Motor neuron (in vitro differentiated cells): ENCODE measurements around the gene EIF4ENIF1. TPM values are rescaled to one million over a fixed set of nuclear protein-coding genes. Genes with fewer than 3 reads are reported as not detected.
A peak's percentile ranks its signal among the peaks of the same experiment; 100 is the strongest.
"Not testable (repeated sequence)": the region's sequence is repeated elsewhere in the genome, so short reads cannot be mapped to it uniquely, and the experiment has no call there.

ENCODE experiments used
- ATAC-seq, 8 experiments: fragments of 200-7000 bp; cut with Tn5 transposase; replicated peaks in 6 of 8; 2 replicates each; pipeline ENCODE4 v1.8.0; 2021; ENCODE audit warnings: mild to moderate bottlenecking in 8 of 8, moderate library complexity in 8 of 8
- H3K27ac ChIP-seq, 2 donors: fragments of 250-450 bp; sonication (Bioruptor Pico); 2 replicates each; pipeline ENCODE4 v1.9.0; 2021; ENCODE audit warnings: antibody characterized with exemption in 2 of 2, mild to moderate bottlenecking in 2 of 2, moderate library complexity in 1 of 2
- H3K4me1 ChIP-seq, 2 donors: fragments of 250-450 bp; sonication (Bioruptor Pico); replicated peaks in 1 of 2; 2 replicates each; pipeline ENCODE4 v1.6.1; 2021; ENCODE audit warnings: antibody characterized with exemption in 2 of 2, mild to moderate bottlenecking in 2 of 2, moderate library complexity in 1 of 2
- H3K4me3 ChIP-seq, 5 donors: fragments of 250-450 bp; sonication (Bioruptor Pico); 2 replicates each; pipeline ENCODE4 v1.9.0; 2021; ENCODE audit warnings: antibody characterized with exemption in 5 of 5, mild to moderate bottlenecking in 5 of 5, moderate library complexity in 4 of 5
- WGBS, 10 experiments: fragments of 450-650 bp; shearing (Covaris generic); methylation state at CpG; one replicate each; pipeline ENCODE4 v1.0.0; 2022; 5-methylcytosine and 5-hydroxymethylcytosine counted together
- in situ Hi-C, 9 experiments: fragments of 400-800 bp; cut with MboI; loops; one replicate each; pipeline ENCODE4 v1.15.0; 2021; ENCODE audit warnings: low sequenced_read_pairs in 9 of 9, low pct_unique_long_range_greater_than_20kb in 2 of 9; ENCODE audit not compliant: unreplicated experiment in 9 of 9
- total RNA-seq, 8 experiments: library from RNA; unstranded; fragments of 300-600 nt; gene quantifications; 2 replicates each; pipeline versions ENCODE4 v1.2.3 to v1.2.4, GENCODE V29; 2022

EIF4ENIF1 gene
- total RNA-seq, 8 experiments from 2014 or later, result 10.5 to 30.0 (median 24.7) TPM

GRCh38 chr22:31447337-31447736, 42.3 kb downstream of the EIF4ENIF1 start:
- no peak overlapping the region for H3K4me3 ChIP-seq
- no peak for ATAC-seq
- in situ Hi-C loops, result no loop called here
- no peaks in the 10 kb centered on the region for H3K4me1 ChIP-seq
- H3K27ac ChIP-seq, result no peak overlapping the region
- 82 to 100% (median 98%) methylated on average over 1 to 3 of the region's 3 CpGs; no CpG with 5 or more reads in 2 of the 10 experiments for WGBS, 10 experiments

- Histone ChIP-seq H3K4me3 (no peak overlapping the region), H3K4me1 (no peaks in the 10 kb centered on the region), H3K27ac (no peak overlapping the region)
- 79 to 100% (median 98%) methylated on average over 1 to 2 of the region's 2 CpGs for whole genome bisulfite sequencing, 10 experiments
- in situ Hi-C loops, result no loop called here
- no peak for ATAC-seq
Measured at GRCh38 chr22:31446767-31447166, 42.9 kb downstream of the EIF4ENIF1 start.

- in situ Hi-C loops, result no loop called here
- 64 to 100% (median 83%) methylated on average over 1 to 3 of the region's 3 CpGs; no CpG with 5 or more reads in 1 of the 10 experiments for WGBS, 10 experiments
- no peaks in the 10 kb centered on the region for H3K4me1 ChIP-seq
- ATAC-seq, result no peak
- no peak overlapping the region for H3K4me3 ChIP-seq
- no peak overlapping the region for H3K27ac ChIP-seq
Measured at GRCh38 chr22:31446208-31446607, 43.4 kb downstream of the EIF4ENIF1 start.

GRCh38 chr22:31445642-31446041, 44.0 kb downstream of the EIF4ENIF1 start:
- no peak for ATAC-seq

GRCh38 chr22:31443516-31443915, 46.1 kb downstream of the EIF4ENIF1 start:
- 67 to 100% (median 97%) methylated on average over 1 to 6 of the region's 7 CpGs; no CpG with 5 or more reads in 2 of the 10 experiments for WGBS, 10 experiments
- no peak for ATAC-seq
- no peak overlapping the region for H3K27ac ChIP-seq
- in situ Hi-C loops, result no loop called here
- H3K4me1 ChIP-seq, result no peaks in the 10 kb centered on the region
- H3K4me3 ChIP-seq, result no peak overlapping the region

More at GRCh38 chr22:31445642-31446041, 44.0 kb downstream of the EIF4ENIF1 start:
- in situ Hi-C loops, result no loop called here
- Histone ChIP-seq H3K4me3 (no peak overlapping the region), H3K4me1 (no peaks in the 10 kb centered on the region), H3K27ac (no peak overlapping the region)
- 92 to 100% (median 92%) methylated on average over 1 to 3 of the region's 3 CpGs; no CpG with 5 or more reads in 4 of the 10 experiments for WGBS, 10 experiments

GRCh38 chr22:31442768-31443489, 46.7 kb downstream of the EIF4ENIF1 start:
- Histone ChIP-seq H3K4me1 (no peaks in the 10 kb centered on the region), H3K27ac (no peak overlapping the region), H3K4me3 (no peak overlapping the region)
- no peak for ATAC-seq
- in situ Hi-C loops, result no loop called here
- WGBS, 10 experiments, result 90 to 100% (median 100%) methylated on average over 1 to 5 of the region's 5 CpGs; no CpG with 5 or more reads in 1 of the 10 experiments

- WGBS, 10 experiments, result 82 to 100% (median 96%) methylated on average over 1 to 5 of the region's 5 CpGs; no CpG with 5 or more reads in 1 of the 10 experiments
- no peak overlapping the region for H3K27ac ChIP-seq
- no peaks in the 10 kb centered on the region for H3K4me1 ChIP-seq
- ATAC-seq, result no peak
- in situ Hi-C loops, result no loop called here
- no peak overlapping the region for H3K4me3 ChIP-seq
Measured at GRCh38 chr22:31441652-31442051, 48.0 kb downstream of the EIF4ENIF1 start.

GRCh38 chr22:31440681-31441080, 49.0 kb downstream of the EIF4ENIF1 start:
- H3K4me1 ChIP-seq, result no peaks in the 10 kb centered on the region
- in situ Hi-C loops, result no loop called here
- ATAC-seq, result no peak
- 95 to 100% (median 100%) methylated on average over 2 to 7 of the region's 7 CpGs; no CpG with 5 or more reads in 3 of the 10 experiments for WGBS, 10 experiments
- H3K4me3 ChIP-seq, result no peak overlapping the region
- no peak overlapping the region for H3K27ac ChIP-seq

GRCh38 chr22:31439808-31440207, 49.8 kb downstream of the EIF4ENIF1 start:
- no peak overlapping the region for H3K4me3 ChIP-seq
- no peak overlapping the region for H3K27ac ChIP-seq
- in situ Hi-C loops, result no loop called here
- ATAC-seq, result peak in 2 of 8 experiments; percentile 18 to 25
- WGBS, 10 experiments, result 38 to 100% (median 90%) methylated on average over 1 to 3 of the region's 8 CpGs; no CpG with 5 or more reads in 5 of the 10 experiments
- H3K4me1 ChIP-seq, result no peaks in the 10 kb centered on the region

- H3K4me3 ChIP-seq, result no peak overlapping the region
- no peak overlapping the region for H3K27ac ChIP-seq
- H3K4me1 ChIP-seq, result no peaks in the 10 kb centered on the region
- in situ Hi-C loops, result no loop called here
- ATAC-seq, result no peak
- WGBS, 10 experiments, result 0 to 100% (median 100%) methylated on average over 1 to 2 of the region's 3 CpGs; no CpG with 5 or more reads in 5 of the 10 experiments
Measured at GRCh38 chr22:31436132-31436531, 53.5 kb downstream of the EIF4ENIF1 start.

GRCh38 chr22:31431950-31432349, 57.7 kb downstream of the EIF4ENIF1 start:
- Histone ChIP-seq H3K27ac (no peak overlapping the region), H3K4me3 (no peak overlapping the region), H3K4me1 (no peaks in the 10 kb centered on the region)
- in situ Hi-C loops, result no loop called here
- WGBS, 10 experiments, result 90 to 100% (median 97%) methylated on average over 2 to 5 of the region's 5 CpGs; no CpG with 5 or more reads in 1 of the 10 experiments
- ATAC-seq, result no peak

GRCh38 chr22:31425331-31426050, 64.2 kb downstream of the EIF4ENIF1 start:
- no peaks in the 10 kb centered on the region for H3K4me1 ChIP-seq
- H3K27ac ChIP-seq, result no peak overlapping the region
- in situ Hi-C loops, result no loop called here
- WGBS, 10 experiments, result 88 to 100% (median 97%) methylated on average over 1 to 9 of the region's 9 CpGs
- ATAC-seq, result peak in 1 of 8 experiments; percentile 23
- no peak overlapping the region for H3K4me3 ChIP-seq

- H3K27ac ChIP-seq, H3K4me3 ChIP-seq, ATAC-seq, in situ Hi-C loops: not testable (repeated sequence)
- H3K4me1 ChIP-seq, result peaks cover 7 to 13% of the 10 kb centered on the region in 2 donors
- WGBS, 10 experiments, result 43 to 100% (median 86%) methylated on average over 1 to 2 of the region's 2 CpGs; no CpG with 5 or more reads in 5 of the 10 experiments
Measured at GRCh38 chr22:31402350-31402749, 87.3 kb downstream of the EIF4ENIF1 start.
